DMS153 treated with DMSO at 0.1 percent for 48 hours (cell line): ENCODE results near the gene SEPTIN3.

ENCODE experiments used
- DNase-seq: peaks from one replicate; lab custom pipeline; 2025; ENCODE audit not compliant: unreplicated experiment; lab: John Stamatoyannopoulos, UW

The SEPTIN3 gene

GRCh38 chr22:41974691-41975290 lies 5.5 kb downstream of the SEPTIN3 start:
- DNase-seq, result no peak

GRCh38 chr22:41975299-41976069 lies 6.2 kb downstream of the SEPTIN3 start:
- DNase-seq, result no peak

- DNase-seq, result peak; percentile 21
Observed at GRCh38 chr22:41976070-41976901, 7.0 kb downstream of the SEPTIN3 start.

GRCh38 chr22:41976961-41977566 lies 7.8 kb downstream of the SEPTIN3 start:
- DNase-seq, result no peak

GRCh38 chr22:41978732-41979131 lies 9.5 kb downstream of the SEPTIN3 start:
- no peak for DNase-seq

GRCh38 chr22:41979423-41980250 lies 10.4 kb downstream of the SEPTIN3 start:
- no peak for DNase-seq

GRCh38 chr22:41982865-41983264 lies 13.6 kb downstream of the SEPTIN3 start:
- DNase-seq, result no peak

GRCh38 chr22:41983513-41984405 lies 14.5 kb downstream of the SEPTIN3 start:
- no peak for DNase-seq

- no peak for DNase-seq
Observed at GRCh38 chr22:41987276-41987675, 18.0 kb downstream of the SEPTIN3 start.

GRCh38 chr22:41989246-41989645 lies 20.0 kb downstream of the SEPTIN3 start:
- no peak for DNase-seq

GRCh38 chr22:41991111-41991510 lies 21.9 kb downstream of the SEPTIN3 start:
- DNase-seq, result no peak

GRCh38 chr22:41992496-41992895 lies 23.3 kb downstream of the SEPTIN3 start:
- DNase-seq, result no peak

- no peak for DNase-seq
Observed at GRCh38 chr22:41995211-41995610, 26.0 kb downstream of the SEPTIN3 start.

GRCh38 chr22:41996826-41997225 lies 27.6 kb downstream of the SEPTIN3 start:
- no peak for DNase-seq

GRCh38 chr22:41998361-41999261 lies 29.4 kb downstream of the SEPTIN3 start, which contains the start of gene WBP2NL:
TSS of gene WBP2NL (plus strand) at chr22:41998788. CDS start at chr22:41998819, 31 bp downstream.
- no peak for DNase-seq

GRCh38 chr22:42000466-42000865 lies 31.2 kb downstream of the SEPTIN3 start:
- DNase-seq, result no peak

- no peak for DNase-seq
Observed at GRCh38 chr22:42001121-42001520, 31.9 kb downstream of the SEPTIN3 start.

GRCh38 chr22:42001706-42002105 lies 32.5 kb downstream of the SEPTIN3 start:
- no peak for DNase-seq
